GM21737 (cell line): ENCODE results near the gene ADAM23.
"Not testable (repeated sequence)": the region's sequence is repeated elsewhere in the genome, so short reads cannot be mapped to it uniquely, and the experiment has no call there.

Source experiments
- ATAC-seq: cut with Tn5 transposase; IDR thresholded peaks from one replicate; pipeline ENCODE4 v1.9.1; 2021; ENCODE audit warnings: mild to moderate bottlenecking, moderate library complexity; ENCODE audit not compliant: unreplicated experiment

ADAM23 gene

DNA sequence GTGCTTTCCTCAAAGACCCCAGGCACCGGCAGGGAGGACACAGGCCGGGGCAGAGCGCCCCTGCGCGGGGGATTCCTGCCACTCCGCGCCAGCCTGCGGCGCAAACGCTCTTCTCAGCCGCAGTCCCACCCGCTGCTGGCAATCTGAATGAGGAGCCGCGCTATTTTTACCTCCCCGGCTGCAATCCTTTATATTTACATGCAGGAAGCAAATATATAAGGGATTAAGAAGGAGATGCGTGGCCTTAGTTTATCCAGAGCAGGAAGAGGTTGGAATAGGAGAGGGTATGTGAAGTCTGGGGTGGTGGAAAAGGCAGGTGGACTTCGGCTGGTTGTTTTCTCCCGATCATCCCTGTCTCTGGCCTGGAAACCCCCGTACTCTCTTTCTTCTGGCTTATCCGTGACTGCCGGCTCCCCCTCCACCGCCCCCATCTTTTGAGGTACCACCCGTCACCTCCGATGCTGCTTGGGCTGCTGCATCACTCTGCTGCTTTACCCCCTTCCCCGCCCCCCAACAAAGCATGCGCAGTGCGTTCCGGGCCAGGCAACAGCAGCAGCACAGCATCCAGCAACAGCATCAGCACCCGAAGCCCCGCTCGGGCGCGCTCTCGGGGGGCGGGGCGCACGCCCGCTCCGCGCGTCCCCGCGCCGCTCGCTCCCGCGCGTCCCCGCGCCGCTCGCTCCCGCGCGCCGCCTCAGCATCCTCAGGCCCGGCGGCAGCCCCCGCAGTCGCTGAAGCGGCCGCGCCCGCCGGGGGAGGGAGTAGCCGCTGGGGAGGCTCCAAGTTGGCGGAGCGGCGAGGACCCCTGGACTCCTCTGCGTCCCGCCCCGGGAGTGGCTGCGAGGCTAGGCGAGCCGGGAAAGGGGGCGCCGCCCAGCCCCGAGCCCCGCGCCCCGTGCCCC lies at the start of gene ADAM23:
Gene ADAM23, plus strand, starts transcription at position 700 of the 902 bp plus-strand sequence. CDS start 335 bp downstream, outside the sequence.
- no peak for ATAC-seq

DNA sequence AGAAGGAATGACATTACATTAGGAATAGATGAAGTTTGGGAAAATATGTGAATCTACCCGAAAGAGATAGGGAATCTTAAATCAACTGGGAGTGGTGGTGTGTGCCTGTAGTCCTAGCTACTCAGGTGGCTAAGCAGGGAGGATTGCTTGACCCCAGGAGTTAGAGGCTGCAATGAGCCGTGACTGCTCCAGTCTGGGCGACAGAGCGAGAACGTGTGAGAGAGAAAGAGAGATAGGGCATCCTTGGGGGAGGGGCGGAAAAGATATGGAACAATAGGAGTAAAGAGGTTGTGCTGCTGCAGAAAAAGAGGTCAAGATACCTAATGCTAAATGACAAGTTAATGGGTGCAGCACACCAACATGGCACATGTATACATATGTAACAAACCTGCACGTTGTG lies 47.1 kb upstream of the ADAM23 start:
- no peak for ATAC-seq

- ATAC-seq: not testable (repeated sequence)
Observed at GRCh38 chr2:206402956-206403569, 40.3 kb upstream of the ADAM23 start.

DNA sequence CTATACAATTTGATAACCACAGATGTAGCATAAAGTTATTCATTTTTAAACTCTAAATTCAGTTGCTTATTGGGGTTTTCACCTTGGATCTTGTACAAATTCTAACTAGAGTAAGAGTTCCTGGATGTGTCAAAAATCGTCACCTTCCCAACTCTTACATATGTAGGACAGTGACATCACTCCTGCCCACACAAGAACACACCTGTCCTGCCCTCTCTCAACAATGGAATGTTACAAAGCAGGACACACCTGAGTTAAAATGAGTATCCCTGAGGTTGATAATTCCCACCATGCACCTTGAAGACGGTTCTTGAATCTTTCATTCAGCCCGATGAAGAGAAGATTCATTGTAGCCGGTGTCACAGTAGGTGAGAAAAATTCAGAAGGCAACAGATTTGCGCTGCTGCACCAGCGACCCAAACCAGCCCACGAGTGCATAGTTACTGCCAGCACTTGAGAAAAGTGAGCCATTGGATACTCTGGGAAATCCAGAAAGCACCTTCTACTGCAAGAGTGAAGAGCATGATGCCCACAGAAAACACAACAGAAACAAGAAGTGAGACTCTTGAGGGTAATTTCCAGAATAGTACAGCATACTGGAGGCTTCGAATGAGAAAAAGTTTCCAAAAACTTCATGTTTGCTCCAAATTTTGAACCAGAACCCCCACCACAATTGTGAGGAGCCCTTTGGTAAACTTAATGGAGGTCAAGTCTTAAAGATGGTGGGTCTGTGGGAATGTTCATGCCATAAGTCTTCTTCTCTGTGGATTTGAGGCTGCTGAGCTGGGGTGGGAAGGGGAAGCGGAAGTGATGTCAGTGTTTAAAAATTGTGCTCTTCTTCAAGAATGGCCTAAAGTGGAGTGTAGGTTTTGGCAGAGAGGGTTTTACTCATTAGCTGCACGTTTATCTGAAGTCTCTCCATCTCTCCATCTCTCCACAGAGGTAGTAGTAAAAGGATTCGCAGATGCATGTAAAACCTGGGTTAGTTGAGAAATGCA lies 34.7 kb upstream of the ADAM23 start:
- no peak for ATAC-seq

DNA sequence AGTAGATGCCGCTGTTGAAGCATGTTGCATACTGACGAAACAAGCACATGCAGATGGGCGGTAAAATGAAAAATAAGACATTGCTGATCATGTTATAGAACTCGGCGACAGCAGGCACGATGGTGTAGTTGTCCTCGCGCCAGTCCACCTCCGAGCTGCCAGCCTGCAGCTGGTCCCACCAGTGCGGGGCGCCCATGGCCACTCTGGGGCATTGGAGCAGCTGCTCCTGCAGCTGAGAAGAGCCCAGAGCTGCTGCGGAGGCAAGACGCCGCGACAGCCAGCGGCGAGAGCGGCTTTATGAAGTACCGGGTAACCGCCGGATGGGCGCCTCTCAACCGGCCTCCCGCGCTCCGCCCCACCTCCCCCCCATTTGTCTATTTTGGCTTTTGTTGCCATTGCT lies 32.6 kb upstream of the ADAM23 start:
- ATAC-seq: no peak

DNA sequence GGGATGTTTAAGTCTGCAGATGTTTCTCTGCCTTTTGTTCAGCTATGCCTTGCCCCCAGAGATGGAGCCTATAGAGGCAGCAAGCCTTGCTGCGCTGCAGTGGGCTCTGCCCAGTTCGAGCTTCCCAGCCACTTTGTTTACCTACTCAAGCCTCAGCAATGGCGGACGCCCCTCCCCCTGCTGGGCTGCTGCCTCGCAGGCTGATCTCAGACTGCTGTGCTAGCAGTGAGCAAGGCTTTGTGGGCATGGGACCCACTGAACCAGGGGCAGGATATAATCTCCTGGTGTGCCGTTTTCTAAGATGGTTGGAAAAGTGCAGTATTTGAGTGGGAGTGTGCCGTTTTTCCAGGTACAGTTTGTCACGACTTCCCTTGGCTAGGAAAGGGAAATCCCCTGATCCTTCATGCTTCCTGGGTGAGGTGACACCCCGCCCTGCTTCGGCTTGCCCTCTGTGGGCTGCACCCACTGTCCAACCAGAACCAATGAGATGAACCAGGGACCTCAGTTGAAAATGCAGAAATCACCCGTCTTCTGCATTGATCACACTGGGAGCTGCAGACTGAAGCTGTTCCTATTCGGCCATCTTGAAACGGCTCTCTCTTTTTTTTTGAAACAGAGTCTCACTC lies 27.6 kb upstream of the ADAM23 start:
- ATAC-seq: no peak

DNA sequence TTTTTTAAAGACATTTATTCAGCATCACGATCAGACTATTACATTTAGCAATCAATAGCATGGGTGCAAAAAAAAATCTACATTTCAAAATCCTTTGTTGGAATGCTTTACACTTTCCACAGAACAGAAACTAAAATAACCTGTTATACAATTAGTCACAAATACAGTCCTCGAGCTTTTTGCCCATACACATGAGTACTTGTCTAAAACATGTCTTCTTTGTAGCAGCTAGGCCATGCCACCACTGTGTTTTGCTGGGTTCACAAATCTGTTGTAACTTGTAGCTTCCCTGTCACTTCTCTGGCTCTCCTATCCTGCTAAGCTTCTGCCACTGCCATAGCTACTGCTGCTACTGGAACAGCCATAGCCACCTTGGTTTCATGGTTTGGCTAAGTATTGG lies 24.4 kb upstream of the ADAM23 start:
- ATAC-seq: no peak

DNA sequence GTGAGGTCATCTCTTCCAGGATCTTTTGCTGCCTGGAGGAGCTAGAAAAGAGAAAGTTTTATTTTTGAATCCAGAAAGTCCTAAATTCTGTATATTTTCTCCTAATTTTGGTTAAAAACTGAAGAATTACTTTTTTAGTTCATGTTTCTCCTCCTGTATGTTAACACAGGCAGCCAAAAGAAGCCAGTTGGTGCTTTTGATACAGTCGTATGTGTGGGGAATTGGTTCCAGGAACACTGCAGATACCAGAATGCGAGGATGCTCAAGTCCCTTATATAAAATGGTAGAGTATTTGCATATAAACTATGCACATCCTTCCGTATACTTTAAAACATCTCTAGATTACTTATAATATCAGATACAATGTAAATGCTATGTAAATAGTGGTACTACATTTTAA lies 22.6 kb upstream of the ADAM23 start:
- ATAC-seq: no peak

- no peak for ATAC-seq
Observed at GRCh38 chr2:206422493-206422892, 20.8 kb upstream of the ADAM23 start.

DNA sequence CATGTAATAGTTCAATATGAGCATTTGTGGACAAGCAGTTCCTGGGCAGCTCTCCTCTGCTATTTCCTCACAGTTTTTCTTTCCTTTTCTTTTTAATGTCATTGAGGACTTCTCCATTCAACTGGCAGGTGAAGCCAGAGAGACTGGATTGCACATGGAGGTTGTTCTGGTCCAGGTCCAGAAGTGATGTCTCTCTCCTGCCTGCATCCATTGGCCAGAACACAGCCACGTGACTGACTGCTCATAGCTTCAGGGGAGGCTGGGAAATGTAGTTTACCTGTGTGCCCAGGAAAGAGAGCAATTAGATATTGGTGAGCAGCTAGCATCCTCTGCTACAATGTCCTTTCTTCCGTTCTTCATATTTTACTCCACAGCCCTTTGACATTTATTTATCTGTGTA lies 20.2 kb upstream of the ADAM23 start:
- ATAC-seq: no peak

DNA sequence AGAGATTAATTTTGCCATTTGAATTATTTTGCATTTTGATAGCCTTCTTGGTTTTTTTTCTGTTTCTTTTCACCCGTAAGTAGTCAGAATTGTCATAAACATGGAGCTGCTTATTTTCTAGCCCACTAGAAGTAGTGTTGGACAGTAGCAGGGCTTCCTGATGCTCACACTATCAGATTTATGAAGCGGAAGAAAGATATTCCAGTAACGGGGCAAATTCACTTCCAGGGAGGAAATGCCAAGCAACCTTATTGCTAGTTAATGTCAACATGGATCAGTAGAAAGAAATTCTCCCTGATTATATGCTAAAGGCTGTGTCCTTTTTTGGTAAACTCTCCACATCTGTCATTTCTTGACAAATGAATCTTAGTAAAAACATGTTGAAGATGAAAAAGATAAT lies 19.2 kb upstream of the ADAM23 start:
- ATAC-seq: no peak

GRCh38 chr2:206428783-206429182 lies 14.5 kb upstream of the ADAM23 start:
- no peak for ATAC-seq

GRCh38 chr2:206430452-206430851 lies 12.9 kb upstream of the ADAM23 start:
- no peak for ATAC-seq

DNA sequence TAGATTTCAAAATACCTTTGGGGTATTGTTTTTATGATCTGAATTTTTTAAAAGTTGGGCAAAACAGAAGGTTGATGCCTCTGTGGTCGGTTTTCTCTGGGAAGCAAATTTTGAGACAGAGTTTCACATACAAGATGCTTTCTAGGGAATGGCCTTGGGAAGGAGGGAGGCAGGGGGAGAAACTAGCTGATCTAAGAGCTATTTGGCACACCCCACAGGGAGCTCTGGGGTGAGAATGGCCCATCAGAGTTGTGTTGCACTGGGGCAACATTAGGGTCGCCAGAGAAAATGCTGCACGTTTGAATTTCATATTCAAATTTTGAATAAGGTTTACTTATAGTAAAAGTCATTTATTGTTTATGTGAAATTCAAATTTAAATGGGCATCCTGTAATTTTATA lies 11.9 kb upstream of the ADAM23 start:
- ATAC-seq: no peak

DNA sequence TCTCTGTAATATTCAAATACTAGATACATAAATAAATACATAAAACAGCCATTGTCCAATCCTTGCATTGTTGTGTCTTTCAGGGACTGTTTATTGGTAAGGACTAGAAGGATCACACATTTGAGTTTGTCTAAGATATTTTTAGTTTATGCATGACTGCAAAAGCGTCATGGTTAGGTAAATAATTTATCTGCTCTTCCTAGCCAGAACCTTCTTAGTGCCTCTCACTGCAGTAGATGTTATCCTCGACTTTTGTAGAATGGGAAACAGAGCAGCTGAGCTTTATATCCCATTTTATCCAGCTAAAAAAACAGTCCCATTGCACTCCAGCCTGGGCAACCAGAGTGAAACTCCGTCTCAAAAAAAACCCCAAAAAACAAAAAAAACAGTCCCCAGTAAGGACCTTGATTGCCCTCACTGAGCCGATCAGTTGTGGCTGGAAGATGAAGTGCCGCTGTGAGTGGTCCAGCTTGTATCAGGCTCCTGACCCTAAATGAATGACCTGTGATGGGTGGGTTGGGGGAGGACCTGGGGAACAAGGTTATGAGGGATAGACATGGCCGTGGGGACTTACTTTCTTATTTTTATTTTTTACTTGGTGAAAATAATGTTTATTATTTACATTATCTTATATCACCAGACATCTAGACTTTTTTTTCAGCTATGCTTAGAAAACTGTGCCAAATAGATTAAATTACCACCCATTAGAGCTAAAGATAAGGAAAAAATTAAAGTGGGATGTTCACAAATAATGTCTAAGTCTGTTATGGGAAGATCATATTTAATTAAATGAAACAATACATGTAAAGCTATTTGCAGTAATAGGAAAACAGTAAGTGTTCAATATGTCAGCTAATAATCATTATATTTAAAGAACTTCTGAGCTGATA lies 10.9 kb upstream of the ADAM23 start:
- ATAC-seq: no peak

GRCh38 chr2:206433190-206433589 lies 10.1 kb upstream of the ADAM23 start:
- no peak for ATAC-seq

GRCh38 chr2:206433686-206434085 lies 9.6 kb upstream of the ADAM23 start:
- ATAC-seq: no peak

DNA sequence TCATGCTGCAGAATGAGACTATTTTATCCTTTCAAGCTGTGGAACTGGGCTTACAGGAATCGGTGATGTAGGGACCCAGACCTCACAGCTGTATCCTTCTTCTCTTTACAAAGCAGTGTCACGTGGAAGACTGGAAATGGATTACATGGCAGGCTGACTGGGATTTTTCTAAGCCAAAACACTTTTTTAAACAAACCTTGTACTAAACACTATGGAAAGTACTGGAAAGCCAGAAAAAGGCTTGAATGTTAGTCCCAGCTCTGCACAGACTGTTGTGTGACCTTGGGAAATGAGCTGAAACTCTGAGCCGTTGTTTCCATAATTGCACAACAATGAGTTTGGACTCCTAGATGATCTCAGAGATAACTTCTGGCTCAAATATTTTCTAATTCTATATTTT lies 7.6 kb upstream of the ADAM23 start:
- no peak for ATAC-seq

DNA sequence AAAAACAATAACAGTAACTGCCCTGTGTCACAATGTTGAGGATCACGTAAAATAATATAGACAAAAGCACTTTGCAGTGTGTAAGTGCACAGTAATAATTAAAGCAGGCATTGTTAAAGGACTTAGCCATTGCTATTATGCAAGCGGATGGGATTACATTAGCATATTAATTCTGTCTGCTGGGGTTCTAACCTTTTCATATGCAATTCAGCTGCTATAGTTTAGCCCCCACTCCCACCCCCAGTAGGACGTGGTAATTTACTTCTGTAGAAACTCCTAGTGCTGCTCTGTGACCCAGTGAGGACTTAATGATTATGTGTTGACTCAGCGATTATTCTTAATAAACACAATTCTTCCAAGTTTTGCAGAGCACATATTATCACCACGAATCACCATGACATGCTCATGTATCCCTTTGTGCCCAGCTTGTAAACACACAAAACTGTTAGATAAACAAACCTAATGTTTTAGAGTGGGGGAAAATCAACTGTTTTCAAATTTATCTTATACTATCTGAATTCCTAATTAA lies 5.1 kb upstream of the ADAM23 start:
- ATAC-seq: no peak

DNA sequence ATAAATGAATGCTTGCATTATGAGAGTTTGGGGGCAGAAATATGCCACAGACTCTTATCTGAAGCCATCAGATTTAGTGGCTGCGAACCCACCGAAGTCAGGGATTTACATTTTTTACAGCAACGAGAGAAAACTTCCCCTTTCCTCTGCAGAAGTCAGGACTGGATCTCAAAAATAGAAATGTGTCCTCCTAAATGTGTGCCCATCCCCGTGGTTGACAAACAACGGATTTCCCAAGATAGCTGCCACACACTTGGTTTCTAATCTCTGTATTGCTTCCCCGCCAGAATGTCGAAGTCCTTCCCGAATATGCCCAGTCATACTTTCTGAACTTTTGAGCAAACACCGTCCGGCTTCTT lies 879 bp upstream of the ADAM23 start:
- ATAC-seq: no peak
